GM10266 (cell line): ENCODE results near the gene CACNA2D1.

ENCODE experiments used
- DNase-seq: peaks from one replicate; pipeline ENCODE4 v3.0.0; 2012; ENCODE audit errors: extremely low spot score
- TF ChIP-seq, protein P1 (sequence below): IDR thresholded peaks from 2 replicates; pipeline ENCODE4 v1.5.1; 2012; ENCODE audit warnings: mild to moderate bottlenecking, low read depth; ENCODE audit not compliant: control insufficient read depth, insufficient read depth; ENCODE audit errors: missing control alignments

Gene CACNA2D1

DNA sequence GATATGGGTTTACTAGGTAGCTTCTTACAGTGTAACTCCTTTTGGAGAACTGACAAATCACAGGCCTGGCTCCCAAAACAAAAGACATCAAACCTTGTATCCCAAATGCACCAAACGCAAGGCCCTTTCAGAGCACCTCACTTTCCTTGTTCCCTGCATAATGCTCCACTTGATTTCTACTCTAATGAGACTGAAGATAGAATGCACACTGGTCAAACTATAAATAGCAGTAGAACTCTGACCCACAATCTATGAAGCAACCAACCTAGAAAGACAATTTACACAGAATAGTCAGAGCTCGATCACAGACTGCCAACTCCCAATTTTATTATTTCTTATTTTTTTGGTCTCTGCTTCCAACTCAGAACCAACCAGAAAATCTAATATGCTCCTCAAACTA is 214.4 kb downstream of the CACNA2D1 start:
- TF ChIP-seq, protein P1, sequence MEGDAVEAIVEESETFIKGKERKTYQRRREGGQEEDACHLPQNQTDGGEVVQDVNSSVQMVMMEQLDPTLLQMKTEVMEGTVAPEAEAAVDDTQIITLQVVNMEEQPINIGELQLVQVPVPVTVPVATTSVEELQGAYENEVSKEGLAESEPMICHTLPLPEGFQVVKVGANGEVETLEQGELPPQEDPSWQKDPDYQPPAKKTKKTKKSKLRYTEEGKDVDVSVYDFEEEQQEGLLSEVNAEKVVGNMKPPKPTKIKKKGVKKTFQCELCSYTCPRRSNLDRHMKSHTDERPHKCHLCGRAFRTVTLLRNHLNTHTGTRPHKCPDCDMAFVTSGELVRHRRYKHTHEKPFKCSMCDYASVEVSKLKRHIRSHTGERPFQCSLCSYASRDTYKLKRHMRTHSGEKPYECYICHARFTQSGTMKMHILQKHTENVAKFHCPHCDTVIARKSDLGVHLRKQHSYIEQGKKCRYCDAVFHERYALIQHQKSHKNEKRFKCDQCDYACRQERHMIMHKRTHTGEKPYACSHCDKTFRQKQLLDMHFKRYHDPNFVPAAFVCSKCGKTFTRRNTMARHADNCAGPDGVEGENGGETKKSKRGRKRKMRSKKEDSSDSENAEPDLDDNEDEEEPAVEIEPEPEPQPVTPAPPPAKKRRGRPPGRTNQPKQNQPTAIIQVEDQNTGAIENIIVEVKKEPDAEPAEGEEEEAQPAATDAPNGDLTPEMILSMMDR, result no peak
- DNase-seq, result no peak

DNA sequence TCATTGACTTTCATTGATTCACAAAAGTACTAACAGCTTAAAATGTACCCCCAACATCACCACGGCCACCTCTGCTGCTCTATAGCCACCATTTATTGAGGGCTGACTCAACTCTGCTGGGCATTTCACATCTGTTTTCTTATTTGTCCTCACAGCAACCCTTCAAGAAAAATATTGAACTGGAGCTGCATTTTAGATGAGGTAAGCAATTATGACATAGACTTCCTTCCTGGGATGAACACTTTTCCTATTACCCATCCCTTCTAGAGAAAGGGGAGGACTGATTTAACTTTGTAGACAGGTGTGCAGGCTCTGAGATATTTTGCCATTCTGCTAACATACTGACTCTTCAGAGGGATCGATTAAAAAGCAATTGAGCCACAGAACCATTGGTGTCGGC is 217.4 kb downstream of the CACNA2D1 start:
- no peak for DNase-seq
- TF ChIP-seq, protein P1, result no peak

DNA sequence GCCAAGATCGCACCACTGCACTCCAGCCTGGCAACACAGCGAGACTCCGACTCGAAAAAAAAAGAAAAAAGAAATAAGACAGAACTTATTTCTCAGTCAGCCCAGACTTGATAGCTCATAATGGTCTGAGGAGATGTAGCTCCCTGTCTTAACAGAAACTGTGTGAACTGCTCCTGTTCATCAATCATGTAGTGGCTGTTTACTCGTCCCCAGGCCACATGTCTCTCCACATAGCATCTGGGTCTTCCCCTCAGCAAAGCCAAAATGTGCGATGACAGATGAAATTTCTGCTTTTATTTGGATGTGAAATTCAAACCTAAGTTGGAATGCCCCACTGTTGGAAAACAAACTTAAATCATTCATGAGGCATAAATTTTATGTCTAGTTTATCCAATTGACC is 219.0 kb downstream of the CACNA2D1 start:
- TF ChIP-seq, protein P1, result no peak
- no peak for DNase-seq

DNA sequence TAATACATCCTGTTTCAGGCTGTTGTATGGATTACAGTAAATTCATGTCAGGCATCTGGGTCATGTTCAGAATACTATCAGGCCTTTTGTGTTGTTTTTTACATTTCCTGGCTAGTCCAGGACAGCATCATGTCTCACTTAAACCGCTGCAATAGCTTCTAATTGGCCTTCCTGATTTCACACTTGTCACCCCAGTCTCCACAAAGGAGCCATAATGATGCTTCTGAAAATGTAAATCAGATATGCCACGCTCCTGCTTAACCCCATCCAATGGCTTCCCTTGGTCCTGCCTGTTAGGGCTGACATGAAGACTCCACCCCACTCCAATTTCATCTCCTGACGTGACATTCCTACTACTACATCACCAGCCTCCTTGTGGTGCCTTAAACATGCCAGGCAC is 220.0 kb downstream of the CACNA2D1 start:
- DNase-seq, result no peak
- TF ChIP-seq, protein P1, result no peak

DNA sequence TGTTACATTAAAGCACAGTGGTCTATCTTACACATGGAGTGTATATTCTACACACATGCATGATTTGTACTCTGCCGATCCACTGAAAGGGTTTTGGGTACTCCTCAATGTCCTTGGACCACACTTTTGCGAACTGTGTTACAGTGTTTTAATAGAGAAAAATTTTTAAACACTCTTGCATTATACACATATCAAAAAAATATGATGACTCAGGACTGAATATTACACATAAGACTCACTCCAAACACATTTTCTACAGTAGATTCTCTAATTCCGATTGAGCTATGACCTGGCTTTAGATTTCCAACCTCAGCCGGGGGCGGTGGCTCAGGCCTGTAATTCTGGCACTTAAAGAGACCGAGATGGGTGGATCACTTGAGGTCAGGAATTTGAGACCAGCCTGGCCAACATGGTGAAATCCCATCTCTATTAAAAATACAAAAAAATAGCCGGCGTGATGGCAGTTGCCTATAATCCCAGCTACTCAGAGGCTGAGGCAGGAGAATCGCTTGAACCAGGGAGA is 222.4 kb downstream of the CACNA2D1 start:
- TF ChIP-seq, protein P1, result no peak
- DNase-seq, result no peak

DNA sequence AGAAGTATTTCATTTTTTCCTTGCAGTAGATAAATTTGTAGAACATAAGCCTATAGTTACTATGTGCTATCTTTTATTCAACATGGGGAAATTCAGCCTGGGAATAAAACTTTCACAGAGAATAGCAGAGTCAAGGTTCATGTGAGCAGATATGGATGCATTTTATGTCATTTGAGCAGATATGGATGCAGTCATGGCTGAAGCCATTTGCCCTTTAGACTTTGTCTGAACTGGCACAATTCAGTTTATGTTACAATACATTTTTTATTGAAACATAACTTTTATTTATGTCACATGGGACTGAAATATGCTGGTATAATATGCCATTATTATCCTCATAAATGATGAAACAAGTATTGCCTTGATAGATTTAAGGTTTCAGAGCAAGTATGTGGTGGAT is 231.1 kb downstream of the CACNA2D1 start:
- DNase-seq, result no peak
- TF ChIP-seq, protein P1, result no peak

DNA sequence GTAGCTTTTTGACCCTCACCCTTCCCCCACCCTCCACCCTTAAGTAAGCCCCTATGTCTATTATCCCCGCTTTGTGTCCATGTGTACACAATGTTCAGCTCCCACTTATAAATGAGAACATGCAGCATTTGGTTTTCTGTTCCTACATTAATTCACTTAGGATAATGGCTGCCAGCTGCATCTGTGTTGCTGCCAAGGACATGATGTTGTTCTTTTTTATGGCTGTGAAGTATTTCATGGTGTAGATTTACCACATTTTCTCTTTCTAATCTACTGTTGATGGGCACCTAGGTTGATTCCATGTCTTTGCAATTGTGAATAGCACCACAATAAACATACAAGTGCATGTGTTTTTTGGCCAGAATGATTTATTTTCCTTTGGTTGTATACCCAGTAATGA is 232.2 kb downstream of the CACNA2D1 start:
- TF ChIP-seq, protein P1, result no peak
- no peak for DNase-seq
